BLaER1 treated with 17β-estradiol and CSF1 and Interleukin-3, amounts not matched to agents 10 nM and 100 nM (cell line): Measurements from ENCODE around the gene GPR146.

Source experiments
- H3K27ac ChIP-seq, 11 experiments: shearing (Covaris generic); formaldehyde crosslinking; 2 replicates each; pipeline ENCODE4 v1.8.1; 2022
- H3K27me3 ChIP-seq, 11 experiments: shearing (Covaris generic); formaldehyde crosslinking; 2 replicates each; pipeline ENCODE4 v1.8.1; 2022
- H3K36me3 ChIP-seq, 11 experiments: shearing (Covaris generic); formaldehyde crosslinking; 2 replicates each; pipeline ENCODE4 v1.8.1; 2022
- H3K4me1 ChIP-seq, 10 experiments: shearing (Covaris generic); formaldehyde crosslinking; 2 replicates each; pipeline ENCODE4 v1.8.1; 2022
- H3K4me2 ChIP-seq, 11 experiments: shearing (Covaris generic); formaldehyde crosslinking; 2 replicates each; pipeline ENCODE4 v1.8.1; 2022
- H3K4me3 ChIP-seq, 10 experiments: shearing (Covaris generic); formaldehyde crosslinking; 2 replicates each; pipeline ENCODE4 v1.8.1; 2022
- H3K9ac ChIP-seq, 11 experiments: shearing (Covaris generic); formaldehyde crosslinking; 2 replicates each; pipeline ENCODE4 v1.8.1; 2022
- H3K9me3 ChIP-seq, 11 experiments: shearing (Covaris generic); formaldehyde crosslinking; replicated peaks in 1 of 11; 2 replicates each; pipeline ENCODE4 v1.8.1; 2022
- H4K20me1 ChIP-seq, 11 experiments: shearing (Covaris generic); formaldehyde crosslinking; 2 replicates each; pipeline ENCODE4 v1.8.1; 2022
- Cebpa-rat ChIP-seq, 11 experiments: shearing (Covaris generic); IDR thresholded peaks; 2 replicates each; pipeline ENCODE4 v1.8.1; 2022

GPR146 gene

GRCh38 chr7:1092161-1092632 is 47.9 kb downstream of the GPR146 start:
- H3K27ac ChIP-seq, result no peak overlapping the region
- no peak for TF ChIP-seq Cebpa-rat (IDR thresholded peaks at IDR 0.05)

GRCh38 chr7:1092806-1093501 is 48.6 kb downstream of the GPR146 start:
- Histone ChIP-seq H3K36me3 (peaks cover 0 to 25% (median 12%) of the 10 kb centered on the region in 11 experiments; a peak in 12 of 22 replicates), H4K20me1 (peaks cover 0 to 85% (median 52%) of the 10 kb centered on the region in 11 experiments; a peak in 18 of 22 replicates), H3K4me1 (peaks cover 15 to 84% (median 68%) of the 10 kb centered on the region in 10 experiments), H3K9me3 (no peaks in the 10 kb centered on the region), H3K4me2 (0 out of 22 replicates have a peak overlapping the region, but pooled peaks of 2 of the 11 experiments have one; percentile 2 to 10), H3K9ac (no peak overlapping the region), H3K4me3 (no peak overlapping the region), H3K27ac (no peak overlapping the region), H3K27me3 (peaks cover 0 to 2% (median 0%) of the 10 kb centered on the region in 11 experiments; a peak in 1 of 22 replicates)
- no peak for TF ChIP-seq Cebpa-rat (IDR thresholded peaks at IDR 0.05)

More at GRCh38 chr7:1092161-1092632, 47.9 kb downstream of the GPR146 start:
- Histone ChIP-seq H4K20me1 (peaks cover 0 to 84% (median 54%) of the 10 kb centered on the region in 11 experiments; a peak in 18 of 22 replicates), H3K4me2 (0 out of 22 replicates have a peak overlapping the region, but pooled peaks of 1 of the 11 experiments have one; percentile 42), H3K4me1 (peaks cover 23 to 84% (median 69%) of the 10 kb centered on the region in 10 experiments), H3K36me3 (peaks cover 0 to 24% (median 12%) of the 10 kb centered on the region in 11 experiments; a peak in 11 of 22 replicates), H3K27me3 (peaks cover 0 to 6% (median 0%) of the 10 kb centered on the region in 11 experiments; a peak in 1 of 22 replicates), H3K9me3 (no peaks in the 10 kb centered on the region), H3K4me3 (no peak overlapping the region), H3K9ac (no peak overlapping the region)

GRCh38 chr7:1093502-1093843 is 49.1 kb downstream of the GPR146 start:
- Histone ChIP-seq H3K36me3 (peaks cover 0 to 29% (median 12%) of the 10 kb centered on the region in 11 experiments; a peak in 13 of 22 replicates), H3K9me3 (no peaks in the 10 kb centered on the region), H3K4me3 (no peak overlapping the region), H3K4me1 (peaks cover 13 to 83% (median 67%) of the 10 kb centered on the region in 10 experiments), H4K20me1 (peaks cover 0 to 85% (median 47%) of the 10 kb centered on the region in 11 experiments; a peak in 17 of 22 replicates), H3K9ac (no peak overlapping the region), H3K27me3 (no peaks in the 10 kb centered on the region; a peak in 1 of 22 replicates), H3K4me2 (0 out of 22 replicates have a peak overlapping the region, but pooled peaks of 2 of the 11 experiments have one; percentile 2 to 10), H3K27ac (no peak overlapping the region)
- no peak for TF ChIP-seq Cebpa-rat (IDR thresholded peaks at IDR 0.05)

GRCh38 chr7:1093916-1094508 is 49.7 kb downstream of the GPR146 start:
- peaks cover 0 to 29% (median 12%) of the 10 kb centered on the region in 11 experiments; a peak in 13 of 22 replicates for H3K36me3 ChIP-seq
- no peak overlapping the region for H3K4me3 ChIP-seq
- H3K4me1 ChIP-seq, result peaks cover 13 to 83% (median 67%) of the 10 kb centered on the region in 10 experiments
- H3K9me3 ChIP-seq, result no peaks in the 10 kb centered on the region
- H4K20me1 ChIP-seq, result peaks cover 0 to 85% (median 42%) of the 10 kb centered on the region in 11 experiments; a peak in 16 of 22 replicates
- no peak overlapping the region for H3K27ac ChIP-seq
- peak overlapping the region in 2 of 11 experiments; percentile 1 to 38; a peak in 2 of 22 replicates for H3K9ac ChIP-seq
- peak overlapping the region in 8 of 11 experiments; percentile 18 to 97 (median 71); a peak in 12 of 22 replicates for H3K4me2 ChIP-seq
- no peaks in the 10 kb centered on the region for H3K27me3 ChIP-seq
- TF ChIP-seq Cebpa-rat (IDR thresholded peaks at IDR 0.05), result no peak

- no peak for TF ChIP-seq Cebpa-rat (IDR thresholded peaks at IDR 0.05)
- H3K27ac ChIP-seq, result no peak overlapping the region
- peak overlapping the region in 3 of 11 experiments; percentile 1 to 38 (median 24); a peak in 2 of 22 replicates for H3K9ac ChIP-seq
- no peaks in the 10 kb centered on the region for H3K27me3 ChIP-seq
- no peak overlapping the region for H3K4me3 ChIP-seq
- peaks cover 18 to 87% (median 71%) of the 10 kb centered on the region in 10 experiments for H3K4me1 ChIP-seq
- H3K4me2 ChIP-seq, result peak overlapping the region in 9 of 11 experiments; percentile 18 to 97 (median 65); a peak in 16 of 22 replicates
- peaks cover 0 to 84% (median 43%) of the 10 kb centered on the region in 11 experiments; a peak in 16 of 22 replicates for H4K20me1 ChIP-seq
- H3K9me3 ChIP-seq, result no peaks in the 10 kb centered on the region
- peaks cover 0 to 29% (median 12%) of the 10 kb centered on the region in 11 experiments; a peak in 13 of 22 replicates for H3K36me3 ChIP-seq
Observed at GRCh38 chr7:1094870-1095269, 50.5 kb downstream of the GPR146 start.

- H3K27me3 ChIP-seq, result no peaks in the 10 kb centered on the region
- TF ChIP-seq Cebpa-rat (IDR thresholded peaks at IDR 0.05), result no peak
- H3K27ac ChIP-seq, result peak overlapping the region in 1 of 11 experiments; percentile 16; a peak in 1 of 22 replicates
- no peaks in the 10 kb centered on the region for H3K9me3 ChIP-seq
- peaks cover 0 to 29% (median 12%) of the 10 kb centered on the region in 11 experiments; a peak in 13 of 22 replicates for H3K36me3 ChIP-seq
- peak overlapping the region in 9 of 11 experiments; percentile 22 to 97 (median 65); a peak in 18 of 22 replicates for H3K4me2 ChIP-seq
- H4K20me1 ChIP-seq, result peaks cover 0 to 89% (median 44%) of the 10 kb centered on the region in 11 experiments; a peak in 17 of 22 replicates
- H3K4me3 ChIP-seq, result no peak overlapping the region
- H3K9ac ChIP-seq, result peak overlapping the region in 3 of 11 experiments; percentile 13 to 27 (median 25); a peak in 4 of 22 replicates
- peaks cover 20 to 89% (median 79%) of the 10 kb centered on the region in 10 experiments for H3K4me1 ChIP-seq
Observed at GRCh38 chr7:1095621-1096155, 51.3 kb downstream of the GPR146 start.

GRCh38 chr7:1096156-1097119 is 52.1 kb downstream of the GPR146 start:
- Histone ChIP-seq H3K4me3 (no peak overlapping the region), H3K9ac (peak overlapping the region in 3 of 11 experiments; percentile 14 to 27 (median 25); a peak in 7 of 22 replicates), H3K27me3 (peaks cover 0 to 6% (median 0%) of the 10 kb centered on the region in 11 experiments; a peak in 1 of 22 replicates), H4K20me1 (peaks cover 0 to 89% (median 43%) of the 10 kb centered on the region in 11 experiments; a peak in 18 of 22 replicates), H3K4me1 (peaks cover 20 to 89% (median 79%) of the 10 kb centered on the region in 10 experiments), H3K36me3 (peaks cover 0 to 26% (median 13%) of the 10 kb centered on the region in 11 experiments; a peak in 15 of 22 replicates), H3K9me3 (no peaks in the 10 kb centered on the region), H3K4me2 (peak overlapping the region in 9 of 11 experiments; percentile 22 to 97 (median 65); a peak in 16 of 22 replicates), H3K27ac (peak overlapping the region in 1 of 11 experiments; percentile 16; a peak in 1 of 22 replicates)
- TF ChIP-seq Cebpa-rat (IDR thresholded peaks at IDR 0.05), result no peak
